Activated CD4-positive, alpha-beta T cell treated with anti-CD3 and anti-CD28 coated beads, Interleukin-2, amount 10 ng/mL, durations not matched to agents 24 days and 14 days (primary cell): Measurements from ENCODE around the gene DHRS3. TPM values are rescaled to one million over a fixed set of nuclear protein-coding genes. Genes with fewer than 3 reads are reported as not detected.

Source experiments
- DNase-seq: peaks from one replicate; pipeline ENCODE4 v3.0.0; 2022
- H3K27ac Mint-ChIP-seq: one replicate; pipeline ENCODE4 v1.8.0; 2022; ENCODE audit warnings: mild to moderate bottlenecking, mixed read lengths
- H3K27me3 Mint-ChIP-seq: one replicate; pipeline ENCODE4 v1.8.0; 2022; ENCODE audit warnings: mixed read lengths
- H3K36me3 Mint-ChIP-seq: one replicate; pipeline ENCODE4 v1.8.0; 2022; ENCODE audit warnings: low read depth, mild to moderate bottlenecking, mixed read lengths
- H3K4me1 Mint-ChIP-seq: one replicate; pipeline ENCODE4 v1.8.0; 2021; ENCODE audit warnings: mixed read lengths
- H3K4me3 Mint-ChIP-seq: one replicate; pipeline ENCODE4 v1.8.0; 2022; ENCODE audit warnings: mild to moderate bottlenecking, moderate library complexity, mixed read lengths
- H3K9me3 Mint-ChIP-seq: one replicate; pipeline ENCODE4 v1.8.0; 2021; ENCODE audit warnings: mixed read lengths
- intact Hi-C: fragments of 100-400 bp; cut with micrococcal nuclease; formaldehyde crosslinking; loops from one replicate; pipeline ENCODE4 v1.15.1; 2023
- total RNA-seq: library from RNA; stranded (reverse); gene quantifications from 2 replicates; pipeline ENCODE4 v1.2.3, GENCODE V29; 2022

Gene DHRS3
- total RNA-seq, 1 donor from 2014 or later: 69.2 TPM

- H3K27ac Mint-ChIP-seq: peak overlapping the region; percentile 97
- peak; percentile 81 for DNase-seq
- H3K4me1 Mint-ChIP-seq: peaks cover 68% of the 10 kb centered on the region
- H3K36me3 Mint-ChIP-seq: peaks cover 36% of the 10 kb centered on the region
- intact Hi-C loops: loop anchor here (5.0 to 10.0 kb wide), 4 partner anchors 50 to 550 kb away; no protein-coding TSS in a partner anchor
- no peaks in the 10 kb centered on the region for H3K9me3 Mint-ChIP-seq
- H3K27me3 Mint-ChIP-seq: peaks cover 2% of the 10 kb centered on the region
- peak overlapping the region; percentile 99 for H3K4me3 Mint-ChIP-seq
Measured at GRCh38 chr1:12616709-12617373, 1.2 kb downstream of the DHRS3 start.

- H3K27me3 Mint-ChIP-seq: peaks cover 2% of the 10 kb centered on the region
- H3K36me3 Mint-ChIP-seq: peaks cover 41% of the 10 kb centered on the region
- peak; percentile 73 for DNase-seq
- H3K27ac Mint-ChIP-seq: peak overlapping the region; percentile 89
- peak overlapping the region; percentile 99 for H3K4me3 Mint-ChIP-seq
- H3K9me3 Mint-ChIP-seq: no peaks in the 10 kb centered on the region
- peaks cover 71% of the 10 kb centered on the region for H3K4me1 Mint-ChIP-seq
- intact Hi-C loops: loop anchor here (5.0 to 10.0 kb wide), 4 partner anchors 49 to 549 kb away; no protein-coding TSS in a partner anchor
Measured at GRCh38 chr1:12615865-12616708, 1.9 kb downstream of the DHRS3 start.

- Mint-ChIP-seq H3K36me3 (peaks cover 49% of the 10 kb centered on the region), H3K4me1 (peaks cover 70% of the 10 kb centered on the region), H3K4me3 (peak overlapping the region; percentile 99), H3K9me3 (no peaks in the 10 kb centered on the region), H3K27ac (peak overlapping the region; percentile 89), H3K27me3 (peaks cover 2% of the 10 kb centered on the region)
- intact Hi-C loops: loop anchor here (5.0 to 10.0 kb wide), 4 partner anchors 48 to 548 kb away; no protein-coding TSS in a partner anchor
- DNase-seq: no peak
Measured at GRCh38 chr1:12615159-12615864, 2.7 kb downstream of the DHRS3 start.

GRCh38 chr1:12614402-12615158 lies 3.4 kb downstream of the DHRS3 start:
- Mint-ChIP-seq H3K4me1 (peaks cover 64% of the 10 kb centered on the region), H3K27ac (peak overlapping the region; percentile 66)
- intact Hi-C loops: loop anchor here (5.0 to 10.0 kb wide), 4 partner anchors 47 to 547 kb away; no protein-coding TSS in a partner anchor

GRCh38 chr1:12613180-12613579 lies 4.8 kb downstream of the DHRS3 start:
- H3K4me3 Mint-ChIP-seq: peak overlapping the region; percentile 23
- peaks cover 56% of the 10 kb centered on the region for H3K4me1 Mint-ChIP-seq
- H3K27me3 Mint-ChIP-seq: peaks cover 2% of the 10 kb centered on the region
- H3K9me3 Mint-ChIP-seq: no peaks in the 10 kb centered on the region
- peaks cover 64% of the 10 kb centered on the region for H3K36me3 Mint-ChIP-seq
- no peak for DNase-seq
- intact Hi-C loops: loop anchor here (10.0 kb wide), 1 partner anchor 488 kb away; no protein-coding TSS in a partner anchor
- no peak overlapping the region for H3K27ac Mint-ChIP-seq

More at GRCh38 chr1:12614402-12615158, 3.4 kb downstream of the DHRS3 start:
- Mint-ChIP-seq H3K27me3 (peaks cover 2% of the 10 kb centered on the region), H3K9me3 (no peaks in the 10 kb centered on the region), H3K4me3 (peak overlapping the region; percentile 99), H3K36me3 (peaks cover 52% of the 10 kb centered on the region)
- DNase-seq: no peak

GRCh38 chr1:12610941-12611340 lies 7.1 kb downstream of the DHRS3 start:
- Mint-ChIP-seq H3K4me3 (no peak overlapping the region), H3K27me3 (peaks cover 2% of the 10 kb centered on the region), H3K9me3 (peaks cover 4% of the 10 kb centered on the region), H3K27ac (no peak overlapping the region), H3K4me1 (peaks cover 49% of the 10 kb centered on the region), H3K36me3 (peaks cover 74% of the 10 kb centered on the region)
- intact Hi-C loops: loop anchor here (10.0 kb wide), 1 partner anchor 486 kb away; no protein-coding TSS in a partner anchor
- no peak for DNase-seq

- H3K27me3 Mint-ChIP-seq: peaks cover 2% of the 10 kb centered on the region
- no peak for DNase-seq
- peaks cover 72% of the 10 kb centered on the region for H3K36me3 Mint-ChIP-seq
- no peak overlapping the region for H3K4me3 Mint-ChIP-seq
- H3K9me3 Mint-ChIP-seq: peaks cover 4% of the 10 kb centered on the region
- intact Hi-C loops: loop anchor here (10.0 kb wide), 1 partner anchor 486 kb away; no protein-coding TSS in a partner anchor
- H3K4me1 Mint-ChIP-seq: peaks cover 46% of the 10 kb centered on the region
- H3K27ac Mint-ChIP-seq: no peak overlapping the region
Measured at GRCh38 chr1:12610305-12610935, 7.6 kb downstream of the DHRS3 start.

- Mint-ChIP-seq H3K4me1 (peaks cover 43% of the 10 kb centered on the region), H3K4me3 (no peak overlapping the region), H3K27me3 (no peaks in the 10 kb centered on the region), H3K9me3 (peaks cover 4% of the 10 kb centered on the region), H3K36me3 (peaks cover 70% of the 10 kb centered on the region), H3K27ac (peak overlapping the region; percentile 13)
- DNase-seq: no peak
- intact Hi-C loops: loop anchor here (10.0 kb wide), 1 partner anchor 485 kb away; no protein-coding TSS in a partner anchor
Measured at GRCh38 chr1:12609469-12610003, 8.5 kb downstream of the DHRS3 start.

- no peak for DNase-seq
- Mint-ChIP-seq H3K27ac (no peak overlapping the region), H3K4me1 (peaks cover 40% of the 10 kb centered on the region), H3K4me3 (no peak overlapping the region), H3K9me3 (peaks cover 4% of the 10 kb centered on the region), H3K36me3 (peaks cover 71% of the 10 kb centered on the region), H3K27me3 (no peaks in the 10 kb centered on the region)
- intact Hi-C loops: no loop called here
Measured at GRCh38 chr1:12608311-12608957, 9.6 kb downstream of the DHRS3 start.

- Mint-ChIP-seq H3K27ac (no peak overlapping the region), H3K27me3 (no peaks in the 10 kb centered on the region), H3K4me3 (no peak overlapping the region), H3K4me1 (peaks cover 38% of the 10 kb centered on the region), H3K9me3 (peaks cover 4% of the 10 kb centered on the region), H3K36me3 (peaks cover 61% of the 10 kb centered on the region)
- intact Hi-C loops: no loop called here
- no peak for DNase-seq
Measured at GRCh38 chr1:12607263-12607662, 10.7 kb downstream of the DHRS3 start.

- Mint-ChIP-seq H3K36me3 (peaks cover 44% of the 10 kb centered on the region), H3K4me1 (peaks cover 42% of the 10 kb centered on the region), H3K27ac (no peak overlapping the region), H3K27me3 (no peaks in the 10 kb centered on the region), H3K4me3 (no peak overlapping the region), H3K9me3 (peaks cover 4% of the 10 kb centered on the region)
- no peak for DNase-seq
- intact Hi-C loops: loop anchor here (1.0 kb wide), 1 partner anchor 13 kb away; the partner anchor contains the start of gene DHRS3
Measured at GRCh38 chr1:12604986-12605385, 13.0 kb downstream of the DHRS3 start.
